ENCODE results near the gene CYBC1.

The CYBC1 gene

DNA sequence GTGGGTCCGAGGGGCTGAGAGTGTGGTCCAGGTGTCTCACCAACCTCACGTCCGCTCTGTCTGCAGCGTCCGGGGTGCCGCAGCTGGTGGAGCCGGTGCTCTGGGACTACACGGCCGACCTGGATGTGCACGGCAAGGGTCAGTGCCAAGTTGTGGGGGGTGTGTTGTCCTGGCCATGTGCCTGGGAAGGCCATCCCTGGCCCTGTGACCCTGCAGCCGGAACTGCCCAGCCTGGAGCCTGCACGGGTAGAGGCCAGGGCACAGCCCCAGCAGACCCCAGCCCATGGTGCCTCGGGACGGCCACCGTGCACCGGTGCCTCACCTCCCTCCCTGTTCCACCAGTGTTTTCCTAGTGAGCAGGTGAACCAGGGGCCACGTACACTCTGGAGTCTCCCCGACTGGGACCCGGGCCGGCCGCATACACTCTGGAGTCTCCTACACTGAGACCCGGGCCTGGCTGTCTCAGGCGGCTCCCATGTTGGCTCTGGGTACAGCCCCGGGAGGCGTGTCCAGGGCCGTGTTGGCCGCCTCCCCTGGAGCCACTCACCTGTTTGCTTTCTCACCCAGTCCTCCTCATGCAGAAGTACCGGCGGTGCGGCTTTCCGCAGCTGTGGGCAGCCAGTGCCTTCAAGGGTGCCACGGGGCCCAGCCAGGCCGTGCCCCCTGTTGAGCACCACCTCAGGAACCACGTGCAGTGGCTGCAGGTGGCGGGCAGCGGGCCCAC is 13.8 kb downstream of the CYBC1 start:
- Histone ChIP-seq H3K9ac (ENCODE audit: low read depth, low read length, poor library complexity, severe bottlenecking) (no peak overlapping the region), H3K27me3 (ENCODE audit: insufficient read depth, low read length, poor library complexity, severe bottlenecking) (no peaks in the 10 kb centered on the region), H3K4me1 (ENCODE audit: insufficient read depth, low read length, poor library complexity, severe bottlenecking) (peaks cover 31% of the 10 kb centered on the region), H3K79me2 (ENCODE audit: insufficient read depth, low read length) (no peaks in the 10 kb centered on the region), H3F3A (ENCODE audit: low read depth) (peaks cover 2% of the 10 kb centered on the region; the same call in 1 of the 2 replicates), H3K4me3 (ENCODE audit: low read length, poor library complexity, severe bottlenecking) (no peak overlapping the region), H3K36me3 (ENCODE audit: insufficient read depth, low read length) (no peaks in the 10 kb centered on the region; the same call in 1 of the 2 replicates), H3K9me3 (ENCODE audit: insufficient read depth, low read depth, low read length) (no peaks in the 10 kb centered on the region), H2AFZ (ENCODE audit: low read length) (no peak overlapping the region), H3K4me2 (ENCODE audit: low read depth, low read length, poor library complexity, severe bottlenecking) (no peak overlapping the region), H4K20me1 (ENCODE audit: insufficient read depth, low read length, poor library complexity, severe bottlenecking) (peaks cover 3% of the 10 kb centered on the region), H3K9me2 (replicated peaks; ENCODE audit: low read depth, low read length) (no peaks in the 10 kb centered on the region)
- TF ChIP-seq EZH2phosphoT487 (IDR thresholded peaks at IDR 0.05; ENCODE audit: borderline replicate concordance): no peak
- TF ChIP-seq, protein P1, sequence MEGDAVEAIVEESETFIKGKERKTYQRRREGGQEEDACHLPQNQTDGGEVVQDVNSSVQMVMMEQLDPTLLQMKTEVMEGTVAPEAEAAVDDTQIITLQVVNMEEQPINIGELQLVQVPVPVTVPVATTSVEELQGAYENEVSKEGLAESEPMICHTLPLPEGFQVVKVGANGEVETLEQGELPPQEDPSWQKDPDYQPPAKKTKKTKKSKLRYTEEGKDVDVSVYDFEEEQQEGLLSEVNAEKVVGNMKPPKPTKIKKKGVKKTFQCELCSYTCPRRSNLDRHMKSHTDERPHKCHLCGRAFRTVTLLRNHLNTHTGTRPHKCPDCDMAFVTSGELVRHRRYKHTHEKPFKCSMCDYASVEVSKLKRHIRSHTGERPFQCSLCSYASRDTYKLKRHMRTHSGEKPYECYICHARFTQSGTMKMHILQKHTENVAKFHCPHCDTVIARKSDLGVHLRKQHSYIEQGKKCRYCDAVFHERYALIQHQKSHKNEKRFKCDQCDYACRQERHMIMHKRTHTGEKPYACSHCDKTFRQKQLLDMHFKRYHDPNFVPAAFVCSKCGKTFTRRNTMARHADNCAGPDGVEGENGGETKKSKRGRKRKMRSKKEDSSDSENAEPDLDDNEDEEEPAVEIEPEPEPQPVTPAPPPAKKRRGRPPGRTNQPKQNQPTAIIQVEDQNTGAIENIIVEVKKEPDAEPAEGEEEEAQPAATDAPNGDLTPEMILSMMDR (conservative IDR thresholded peaks at IDR 0.05; ENCODE audit: low read length): no peak

- no peaks in the 10 kb centered on the region for H3K9me3 ChIP-seq (ENCODE audit: insufficient read depth, low read depth, low read length)
- H3K36me3 ChIP-seq (ENCODE audit: insufficient read depth, low read length): no peaks in the 10 kb centered on the region
- H3K4me1 ChIP-seq (ENCODE audit: insufficient read depth, low read length, poor library complexity, severe bottlenecking): peaks cover 32% of the 10 kb centered on the region
- no peaks in the 10 kb centered on the region for H3K9me2 ChIP-seq (replicated peaks; ENCODE audit: low read depth, low read length)
- no peaks in the 10 kb centered on the region for H3K79me2 ChIP-seq (ENCODE audit: insufficient read depth, low read length)
- no peaks in the 10 kb centered on the region for H4K20me1 ChIP-seq (ENCODE audit: insufficient read depth, low read length, poor library complexity, severe bottlenecking)
- no peak overlapping the region for H2AFZ ChIP-seq (ENCODE audit: low read length)
- no peak overlapping the region for H3K9ac ChIP-seq (ENCODE audit: low read depth, low read length, poor library complexity, severe bottlenecking)
- no peak overlapping the region for H3K4me2 ChIP-seq (ENCODE audit: low read depth, low read length, poor library complexity, severe bottlenecking)
- H3K4me3 ChIP-seq (ENCODE audit: low read length, poor library complexity, severe bottlenecking): no peak overlapping the region
- no peak for TF ChIP-seq EZH2phosphoT487 (IDR thresholded peaks at IDR 0.05; ENCODE audit: borderline replicate concordance)
- TF ChIP-seq, protein P1 (conservative IDR thresholded peaks at IDR 0.05; ENCODE audit: low read length): no peak
- H3F3A ChIP-seq (ENCODE audit: low read depth): peaks cover 2% of the 10 kb centered on the region; the same call in 1 of the 2 replicates
- no peaks in the 10 kb centered on the region for H3K27me3 ChIP-seq (ENCODE audit: insufficient read depth, low read length, poor library complexity, severe bottlenecking)
Observed at GRCh38 chr17:82435601-82436583, 14.7 kb downstream of the CYBC1 start.

DNA sequence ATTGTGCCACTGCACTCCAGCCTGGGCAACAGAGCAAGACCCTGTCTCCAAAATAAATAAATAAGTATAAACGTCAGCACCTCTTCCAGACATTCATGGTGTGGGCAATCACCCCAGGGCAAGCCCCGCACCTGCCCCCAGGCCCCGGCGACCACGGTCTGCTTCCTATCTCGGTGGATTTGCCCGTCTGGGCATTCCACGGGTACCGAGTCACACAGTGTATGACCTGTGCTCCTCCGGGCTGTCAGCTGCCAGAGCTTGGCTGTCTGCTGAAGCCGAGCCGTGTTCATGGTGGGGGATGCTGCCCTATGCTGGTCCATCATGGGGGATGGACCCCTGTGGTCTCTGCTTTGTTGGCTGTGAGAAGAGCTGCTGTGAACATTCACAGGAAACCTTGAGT is 15.4 kb downstream of the CYBC1 start:
- Histone ChIP-seq H3K36me3 (ENCODE audit: insufficient read depth, low read length) (no peaks in the 10 kb centered on the region), H3K4me2 (ENCODE audit: low read depth, low read length, poor library complexity, severe bottlenecking) (no peak overlapping the region), H3F3A (ENCODE audit: low read depth) (peaks cover 2% of the 10 kb centered on the region; the same call in 1 of the 2 replicates)

More for the DNA sequence above, 15.4 kb downstream of the CYBC1 start:
- Histone ChIP-seq H3K9me3 (ENCODE audit: insufficient read depth, low read depth, low read length) (no peaks in the 10 kb centered on the region), H2AFZ (ENCODE audit: low read length) (no peak overlapping the region), H3K9me2 (replicated peaks; ENCODE audit: low read depth, low read length) (no peaks in the 10 kb centered on the region), H3K4me3 (ENCODE audit: low read length, poor library complexity, severe bottlenecking) (no peak overlapping the region), H4K20me1 (ENCODE audit: insufficient read depth, low read length, poor library complexity, severe bottlenecking) (no peaks in the 10 kb centered on the region), H3K9ac (ENCODE audit: low read depth, low read length, poor library complexity, severe bottlenecking) (peak overlapping the region; percentile 44), H3K27me3 (ENCODE audit: insufficient read depth, low read length, poor library complexity, severe bottlenecking) (no peaks in the 10 kb centered on the region), H3K4me1 (ENCODE audit: insufficient read depth, low read length, poor library complexity, severe bottlenecking) (peaks cover 39% of the 10 kb centered on the region), H3K79me2 (ENCODE audit: insufficient read depth, low read length) (no peaks in the 10 kb centered on the region)
- no peak for TF ChIP-seq EZH2phosphoT487 (IDR thresholded peaks at IDR 0.05; ENCODE audit: borderline replicate concordance)
- TF ChIP-seq, protein P1 (conservative IDR thresholded peaks at IDR 0.05; ENCODE audit: low read length): no peak
